Astrocyte (in vitro differentiated cells and primary cell): ENCODE data around the gene SLC29A3.

Experiments
- CTCF ChIP-seq: IDR thresholded peaks from 2 replicates; pipeline ENCODE4 v1.5.1; 2011; ENCODE audit warnings: low read depth, mild to moderate bottlenecking, inconsistent platforms, low read length, moderate library complexity; ENCODE audit not compliant: insufficient read depth
- EZH2 ChIP-seq: IDR thresholded peaks from 2 replicates; pipeline ENCODE4 v1.6.1; 2012; ENCODE audit warnings: mild to moderate bottlenecking, low read length, inconsistent platforms; ENCODE audit not compliant: insufficient read depth

- TF ChIP-seq CTCF (no peak), EZH2 (no peak)
These were observed 61.8 kb downstream of the SLC29A3 start for GRCh38 chr10:71380841-71381240.
